NCI-H2227 treated with DMSO at 0.1 percent for 48 hours (cell line): ENCODE results near the gene PBX4.
A peak's percentile ranks its signal among the peaks of the same experiment; 100 is the strongest.

Source experiments
- DNase-seq: peaks from one replicate; lab custom pipeline; 2025; lab: John Stamatoyannopoulos, UW

The PBX4 gene

DNA sequence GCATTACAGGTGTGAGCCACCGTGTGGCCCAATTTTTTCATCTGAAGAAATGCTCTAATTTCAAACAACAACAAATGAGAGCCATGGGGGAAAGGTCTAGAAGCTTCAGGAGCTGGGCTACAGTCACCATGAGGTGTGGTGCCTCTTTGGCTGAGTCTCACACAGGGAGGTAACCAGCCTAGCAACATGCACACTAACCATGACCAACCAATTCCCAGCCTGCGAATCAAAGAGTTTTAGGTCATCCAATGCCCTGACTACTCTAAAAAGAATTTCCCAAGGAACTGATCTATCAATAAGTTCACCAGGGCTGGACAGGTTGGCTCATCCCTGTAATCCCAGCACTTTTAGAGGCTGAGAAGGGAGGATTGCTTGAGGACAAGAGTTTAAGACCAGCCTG, 29.9 kb downstream of the PBX4 start:
- no peak for DNase-seq

- DNase-seq, result no peak
Observed at GRCh38 chr19:19587771-19588170, 30.7 kb downstream of the PBX4 start.

DNA sequence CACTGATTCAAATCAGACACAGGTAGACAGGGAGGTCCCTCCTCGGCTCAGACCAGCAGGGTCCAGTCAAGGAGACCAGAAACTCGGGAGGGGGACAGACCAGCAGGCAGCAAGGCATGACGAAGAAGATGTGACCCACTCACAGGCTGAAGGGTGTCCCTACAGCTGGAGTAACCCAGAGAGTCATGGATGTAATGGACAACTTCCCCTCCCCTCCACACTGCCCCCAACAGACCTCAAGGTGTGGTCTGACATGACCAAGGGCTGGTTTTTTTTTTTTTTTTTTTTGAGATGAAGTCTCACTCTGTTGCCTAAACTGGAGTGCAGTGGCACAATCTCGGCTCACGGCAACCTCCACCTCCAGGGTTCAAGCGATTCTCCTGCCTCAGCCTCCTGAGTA, 34.1 kb downstream of the PBX4 start:
- no peak for DNase-seq

DNA sequence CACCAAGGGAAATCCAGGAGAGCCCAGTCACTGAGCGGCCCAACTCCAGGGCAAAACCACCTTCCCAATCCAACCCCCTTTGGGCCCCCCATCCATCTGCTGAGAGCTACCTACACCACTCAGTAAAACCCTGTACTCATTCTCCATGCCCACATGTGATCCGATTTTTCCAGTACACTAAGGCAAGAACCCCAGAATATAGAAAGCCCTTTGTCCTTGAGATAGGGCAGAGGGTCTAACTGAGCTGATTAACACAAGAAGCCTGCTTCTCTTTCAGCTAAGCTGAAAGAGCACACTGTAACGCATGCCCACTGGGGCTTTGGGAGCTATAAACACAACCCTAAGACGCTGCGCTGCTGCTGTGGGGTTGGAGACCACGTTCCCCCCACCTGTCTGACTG, 36.0 kb downstream of the PBX4 start:
- no peak for DNase-seq

DNA sequence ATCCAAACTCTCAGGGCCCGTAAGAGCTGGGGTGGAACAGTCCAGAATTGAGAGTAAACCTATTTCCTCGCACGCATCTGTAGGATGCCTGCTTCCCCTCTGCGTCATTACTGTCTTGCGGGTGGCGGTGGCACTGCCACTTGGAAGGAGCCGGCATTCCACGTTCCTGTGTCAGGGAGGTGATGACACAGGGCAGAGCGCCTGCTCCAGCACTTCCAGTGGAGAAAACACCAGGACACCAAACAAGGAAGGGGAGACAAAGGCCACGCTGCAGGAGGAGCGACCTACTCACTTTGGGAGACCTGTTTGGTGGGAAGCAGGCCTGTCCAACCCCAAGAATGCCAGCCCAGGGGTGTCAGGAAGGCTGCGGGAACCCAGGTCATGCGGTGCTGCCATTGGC, 37.1 kb downstream of the PBX4 start:
- no peak for DNase-seq

- DNase-seq, result no peak
Observed at GRCh38 chr19:19580418-19580817, 38.1 kb downstream of the PBX4 start.

GRCh38 chr19:19579533-19580361, 38.7 kb downstream of the PBX4 start:
- DNase-seq, result no peak

GRCh38 chr19:19578252-19578651, 40.2 kb downstream of the PBX4 start:
- peak; percentile 52 for DNase-seq

DNA sequence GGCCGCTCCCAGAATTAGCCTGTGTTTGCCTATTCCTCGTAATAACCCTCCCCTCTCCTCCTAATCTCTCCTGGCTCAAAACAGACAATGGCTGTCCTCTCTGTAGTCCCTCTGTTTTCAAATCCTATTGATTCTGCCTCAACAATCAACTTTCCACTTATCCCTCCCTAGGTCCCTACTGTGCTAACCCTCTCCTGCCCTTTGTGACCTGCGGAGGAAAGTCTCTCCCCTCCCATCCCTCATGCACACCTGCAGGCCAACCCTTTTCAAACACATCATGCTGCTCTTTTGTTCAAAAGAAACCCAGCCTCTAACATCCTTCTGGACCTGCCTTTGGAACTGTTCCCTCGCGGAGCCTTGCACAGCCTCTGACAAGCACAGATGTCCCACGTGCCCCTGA, 43.1 kb downstream of the PBX4 start:
- no peak for DNase-seq

GRCh38 chr19:19571071-19571786, 47.3 kb downstream of the PBX4 start:
- DNase-seq, result no peak

DNA sequence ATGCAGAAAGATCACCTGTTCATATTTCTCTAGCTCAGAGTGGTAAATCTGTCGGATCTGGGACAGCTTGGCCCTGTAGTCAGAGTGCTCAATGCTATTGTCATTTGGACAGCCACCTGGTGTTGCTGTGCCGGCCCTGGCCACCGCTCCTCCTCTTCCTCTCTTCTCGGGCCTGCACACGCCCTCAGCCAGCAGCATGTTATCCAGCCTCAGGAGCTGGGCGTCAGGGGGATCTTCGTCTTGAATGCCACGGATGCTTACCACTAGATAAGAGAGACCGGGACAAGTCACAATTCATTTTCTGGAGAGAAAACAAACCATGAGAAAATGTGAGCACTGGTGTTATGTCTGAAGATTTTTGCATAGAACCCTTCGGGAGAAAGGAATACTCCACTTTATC, 47.9 kb downstream of the PBX4 start:
- no peak for DNase-seq

DNA sequence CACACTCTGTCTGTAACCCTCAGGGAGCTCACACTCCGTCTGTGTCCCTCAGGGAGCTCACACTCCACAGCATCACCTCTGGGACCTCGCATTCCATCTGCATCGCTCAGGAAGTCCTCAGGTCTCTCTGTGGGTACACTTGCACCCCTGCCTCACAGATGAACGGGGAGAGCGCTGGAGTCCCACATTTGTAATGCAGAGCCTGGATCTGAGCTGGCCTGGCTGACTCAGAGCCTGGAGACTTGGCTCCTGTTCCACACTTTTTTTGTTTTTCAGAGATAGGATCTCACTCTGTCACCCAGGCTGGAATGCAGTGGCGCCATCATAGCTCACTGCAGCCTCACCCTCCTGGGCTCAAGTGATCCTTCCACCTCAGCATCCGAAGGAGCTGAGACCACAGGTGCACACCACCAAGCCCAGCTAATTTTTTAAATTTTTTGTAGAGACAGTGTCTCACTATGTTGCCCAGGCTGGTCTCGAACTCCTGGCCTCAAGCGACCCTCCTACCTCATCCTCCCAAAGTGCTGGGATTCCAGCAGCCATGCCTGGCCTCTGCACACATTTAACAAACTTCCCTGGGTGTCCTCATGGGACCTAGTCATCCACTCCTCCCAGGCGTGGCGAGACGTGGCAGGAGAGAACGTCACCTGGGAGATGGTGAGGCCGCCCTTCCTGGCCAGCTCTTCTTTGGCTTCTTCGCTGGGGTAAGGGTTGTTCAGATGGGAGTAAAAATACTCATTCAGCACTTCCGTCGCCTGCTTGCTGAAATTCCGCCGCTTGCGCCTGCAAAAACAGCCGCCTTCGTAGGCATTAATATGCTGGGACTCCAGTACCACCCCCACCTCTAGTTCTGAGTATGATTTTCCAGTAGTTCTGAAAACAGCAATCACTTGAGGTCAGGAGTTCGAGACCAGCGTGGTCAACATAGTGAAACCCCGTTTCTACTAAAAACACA, 49.4 kb downstream of the PBX4 start:
- DNase-seq, result no peak

DNA sequence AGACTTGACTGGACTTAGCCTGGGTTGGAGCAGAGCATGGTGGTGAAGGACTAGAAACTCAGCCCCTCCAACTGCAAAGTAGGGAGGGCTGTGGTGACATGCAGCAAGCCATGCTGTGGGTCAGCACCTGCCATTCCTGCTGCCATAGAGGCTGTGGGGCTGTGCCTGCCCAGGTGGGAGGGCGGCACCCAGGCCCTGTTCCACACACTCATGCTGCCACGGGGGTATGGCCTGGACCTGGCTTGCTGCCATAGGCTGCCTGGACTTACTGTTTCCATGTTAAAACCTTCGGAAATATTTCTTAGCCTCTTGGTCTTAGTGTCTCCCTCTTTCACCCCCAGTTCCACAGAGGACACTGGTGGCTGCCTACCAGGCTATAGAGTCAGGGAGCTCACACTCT, 51.1 kb downstream of the PBX4 start:
- DNase-seq, result no peak

- no peak for DNase-seq
Observed at GRCh38 chr19:19566306-19566705, 52.2 kb downstream of the PBX4 start.

DNA sequence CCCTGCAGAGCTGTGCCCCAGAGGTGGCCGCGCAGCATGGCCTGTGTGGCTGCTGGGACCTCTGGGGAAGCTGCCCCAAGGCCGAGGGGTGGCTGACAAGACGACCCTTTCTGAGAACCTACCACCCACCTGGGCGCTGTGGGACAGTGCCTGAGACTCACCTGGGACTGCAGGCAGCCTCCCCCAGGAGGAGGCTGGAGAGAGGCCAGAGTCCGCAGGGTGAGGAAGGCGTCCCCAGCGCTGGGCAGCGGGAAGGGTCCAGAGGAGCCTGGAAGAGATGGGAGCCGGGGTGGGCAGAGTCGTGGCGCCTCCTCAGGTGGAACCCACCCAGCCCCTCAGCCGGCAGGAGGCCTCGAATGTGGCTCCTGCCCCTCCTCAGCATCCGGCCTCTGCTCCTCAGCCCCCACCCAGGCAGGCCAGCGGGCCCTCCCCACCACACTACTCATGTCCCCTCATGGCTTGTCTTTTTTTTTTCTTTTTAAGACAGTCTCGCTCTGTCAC, 55.1 kb downstream of the PBX4 start:
- no peak for DNase-seq

- DNase-seq, result no peak
Observed at GRCh38 chr19:19562665-19563347, 55.7 kb downstream of the PBX4 start.

DNA sequence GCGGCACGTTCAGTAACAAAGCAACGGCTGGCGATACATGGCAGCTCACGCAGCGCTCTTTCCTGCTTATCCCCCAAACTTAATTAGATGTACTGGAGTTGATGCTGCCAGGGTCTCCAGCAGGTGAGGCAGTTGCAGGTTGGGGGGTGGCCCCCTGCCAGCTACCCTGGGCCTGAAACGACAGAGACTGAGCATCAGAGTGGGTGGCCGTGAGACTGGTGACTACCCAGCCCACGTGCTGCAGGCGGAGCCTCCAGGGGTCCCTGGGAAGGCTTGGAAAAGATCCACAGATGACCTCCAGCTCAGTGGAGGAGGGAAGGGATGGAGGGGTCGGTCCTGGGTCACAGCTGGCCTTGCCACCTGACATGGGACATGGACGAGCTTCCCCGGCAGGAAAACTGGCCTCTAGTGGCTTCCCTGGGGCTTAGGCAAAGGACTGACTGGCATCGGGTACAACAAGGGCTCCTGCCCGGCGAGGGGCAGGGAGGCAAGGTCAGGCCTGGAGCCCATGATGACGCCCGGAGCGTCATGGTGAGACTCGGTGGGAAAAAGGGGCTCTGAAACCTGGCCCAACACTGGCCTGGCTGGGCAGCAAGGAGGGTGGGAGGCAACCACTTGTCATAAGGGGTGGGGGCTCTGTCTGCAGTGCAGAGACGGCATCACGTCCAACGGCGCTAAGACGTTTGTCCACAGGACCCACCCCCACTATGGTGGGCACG, 56.4 kb downstream of the PBX4 start:
- no peak for DNase-seq

DNA sequence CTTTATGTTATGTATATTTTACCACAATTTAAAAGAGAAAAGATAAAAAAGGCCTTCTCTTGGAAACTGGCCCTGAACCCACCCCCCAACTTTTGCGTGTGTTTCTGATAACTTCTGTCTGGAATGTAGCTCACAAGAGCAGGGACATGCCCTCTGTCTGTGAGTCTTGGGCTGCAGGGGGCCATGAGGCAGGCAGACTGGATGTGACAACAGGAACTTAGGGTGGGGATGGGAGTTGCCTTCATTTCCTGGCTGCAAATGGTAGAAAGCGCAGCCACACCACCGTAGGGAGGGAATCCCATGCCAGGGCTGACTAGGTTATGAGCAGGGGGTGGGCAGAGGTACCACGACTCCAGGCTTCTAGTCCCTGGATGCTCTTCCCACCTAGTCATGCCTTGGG, 58.6 kb downstream of the PBX4 start:
- DNase-seq, result no peak

- no peak for DNase-seq
Observed at GRCh38 chr19:19558636-19559035, 59.9 kb downstream of the PBX4 start.

GRCh38 chr19:19558055-19558454, 60.4 kb downstream of the PBX4 start:
- no peak for DNase-seq
